ENCODE data around the gene NDUFS3.
"Not testable (repeated sequence)": the region's sequence is repeated elsewhere in the genome, so short reads cannot be mapped to it uniquely, and the experiment has no call there.

NDUFS3 gene

GRCh38 chr11:47552056-47552565, 26.8 kb upstream of the NDUFS3 start:
- TF ChIP-seq CTCF (conservative IDR thresholded peaks at IDR 0.05): no peak
- peak overlapping the region; percentile 87 for H3K27ac ChIP-seq

GRCh38 chr11:47552566-47553405, 26.1 kb upstream of the NDUFS3 start, which contains the start of gene CELF1:
CELF1 (minus strand) TSS chr11:47553132; CDS start chr11:47499523, 53,609 bp downstream.
- peak; percentile 92 for TF ChIP-seq CTCF (conservative IDR thresholded peaks at IDR 0.05)

DNA sequence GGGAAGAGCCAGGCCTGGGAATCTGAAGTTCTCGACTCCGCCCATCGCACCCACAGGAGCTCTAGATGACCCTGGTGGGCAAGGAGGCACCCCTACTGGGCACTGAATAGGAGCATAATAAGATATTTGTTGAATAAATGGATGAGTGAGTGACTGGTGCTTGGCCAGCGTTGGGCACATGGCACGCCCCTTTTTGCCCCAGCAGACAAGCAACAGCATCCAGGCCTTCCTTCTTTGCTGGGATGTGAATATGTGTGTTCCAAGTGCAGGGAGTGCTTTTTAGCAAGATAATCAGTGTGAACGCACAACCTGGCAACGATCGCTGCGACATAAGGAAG, 25.5 kb upstream of the NDUFS3 start:
- TF ChIP-seq CTCF (conservative IDR thresholded peaks at IDR 0.05): peak; percentile 65
- H3K27ac ChIP-seq: peak overlapping the region; percentile 87

More at GRCh38 chr11:47552566-47553405, 26.1 kb upstream of the NDUFS3 start, which contains the start of gene CELF1:
- H3K27ac ChIP-seq: peak within 1 kb of the TSS; percentile 87

DNA sequence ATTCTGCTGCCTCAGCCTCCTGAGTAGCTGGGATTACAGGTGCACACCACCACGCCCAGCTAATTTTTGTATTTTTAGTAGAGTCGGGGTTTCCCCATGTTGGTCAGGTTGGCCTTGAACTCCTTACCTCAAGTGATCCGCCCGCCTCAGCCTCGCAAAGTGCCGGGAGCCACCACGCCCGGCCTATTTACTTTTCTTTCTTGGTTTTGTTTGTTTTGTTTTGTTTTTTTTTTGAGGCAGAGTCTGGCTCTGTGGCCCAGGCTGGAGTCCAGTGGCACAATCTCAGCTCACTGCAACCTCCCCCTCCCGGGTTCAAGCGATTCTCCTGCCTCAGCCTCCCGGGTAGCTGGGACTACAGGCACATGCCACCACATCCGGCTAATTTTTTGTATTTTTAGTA, 21.9 kb upstream of the NDUFS3 start:
- not testable (repeated sequence) for H3K27ac ChIP-seq

DNA sequence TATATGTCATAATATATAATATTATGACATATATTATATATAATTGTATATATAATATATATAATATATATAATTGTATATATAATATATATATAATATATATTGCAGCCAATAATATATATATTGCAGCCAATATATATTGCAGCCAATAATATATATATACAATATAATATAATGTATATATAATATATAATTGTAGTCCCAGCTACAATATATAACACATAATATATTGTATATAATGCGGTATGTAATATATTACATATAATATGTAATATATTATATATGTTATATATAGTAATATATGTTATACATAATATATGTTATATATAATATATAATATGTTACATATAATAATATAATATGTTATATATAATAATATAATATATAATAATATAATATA, 20.2 kb upstream of the NDUFS3 start:
- no peak overlapping the region for H3K27ac ChIP-seq
- no peak for TF ChIP-seq CTCF (conservative IDR thresholded peaks at IDR 0.05)

GRCh38 chr11:47560426-47560825, 18.4 kb upstream of the NDUFS3 start:
- no peak overlapping the region for H3K27ac ChIP-seq
- no peak for TF ChIP-seq CTCF (conservative IDR thresholded peaks at IDR 0.05)

GRCh38 chr11:47562393-47562792, 16.5 kb upstream of the NDUFS3 start:
- H3K27ac ChIP-seq: not testable (repeated sequence)

GRCh38 chr11:47564366-47564765, 14.5 kb upstream of the NDUFS3 start:
- not testable (repeated sequence) for H3K27ac ChIP-seq

DNA sequence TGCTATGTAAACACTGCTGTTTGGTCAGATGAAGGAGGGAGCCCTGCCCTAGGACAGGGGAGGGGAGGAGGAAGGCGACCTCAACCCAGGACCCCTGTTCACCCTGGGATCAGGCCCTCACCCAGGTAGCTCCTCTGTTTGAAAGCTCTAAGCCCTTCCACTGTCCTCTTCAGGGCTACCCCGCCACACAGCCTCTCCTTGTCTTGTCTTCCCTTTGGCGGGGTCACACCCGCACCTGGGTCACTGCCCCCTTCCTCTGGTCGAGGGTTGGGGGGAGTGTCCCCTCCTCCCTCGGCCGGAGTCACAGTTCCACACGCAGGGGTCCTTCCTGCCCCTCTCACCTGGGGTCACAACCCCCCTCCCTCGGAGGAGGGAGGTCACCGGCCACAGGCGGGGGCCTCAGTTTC, 13.9 kb upstream of the NDUFS3 start:
- no peak for TF ChIP-seq CTCF (conservative IDR thresholded peaks at IDR 0.05)
- H3K27ac ChIP-seq: peak overlapping the region; percentile 83

Data from VCaP (cell line).